Muscle of arm (tissue), 12 donors: Measurements from ENCODE around the gene CEACAM16. TPM values are rescaled to one million over a fixed set of nuclear protein-coding genes. Genes with fewer than 3 reads are reported as not detected.
"Not testable (repeated sequence)": the region's sequence is repeated elsewhere in the genome, so short reads cannot be mapped to it uniquely, and the experiment has no call there.

Source experiments
- DNase-seq: peaks from one replicate; pipeline ENCODE4 v3.0.0-alpha.2; 2013
- polyA plus RNA-seq, 12 donors: library from polyadenylated mRNA; unstranded; fragments of 120-200 nt; gene quantifications; one replicate each; pipeline ENCODE4 v1.2.1, GENCODE V29; 2013; ENCODE audit not compliant: insufficient read length in 12 of 12

Gene CEACAM16
- polyA plus RNA-seq, 12 donors, result 0.26 to 0.89 (median 0.53) TPM; not detected in 3

DNA sequence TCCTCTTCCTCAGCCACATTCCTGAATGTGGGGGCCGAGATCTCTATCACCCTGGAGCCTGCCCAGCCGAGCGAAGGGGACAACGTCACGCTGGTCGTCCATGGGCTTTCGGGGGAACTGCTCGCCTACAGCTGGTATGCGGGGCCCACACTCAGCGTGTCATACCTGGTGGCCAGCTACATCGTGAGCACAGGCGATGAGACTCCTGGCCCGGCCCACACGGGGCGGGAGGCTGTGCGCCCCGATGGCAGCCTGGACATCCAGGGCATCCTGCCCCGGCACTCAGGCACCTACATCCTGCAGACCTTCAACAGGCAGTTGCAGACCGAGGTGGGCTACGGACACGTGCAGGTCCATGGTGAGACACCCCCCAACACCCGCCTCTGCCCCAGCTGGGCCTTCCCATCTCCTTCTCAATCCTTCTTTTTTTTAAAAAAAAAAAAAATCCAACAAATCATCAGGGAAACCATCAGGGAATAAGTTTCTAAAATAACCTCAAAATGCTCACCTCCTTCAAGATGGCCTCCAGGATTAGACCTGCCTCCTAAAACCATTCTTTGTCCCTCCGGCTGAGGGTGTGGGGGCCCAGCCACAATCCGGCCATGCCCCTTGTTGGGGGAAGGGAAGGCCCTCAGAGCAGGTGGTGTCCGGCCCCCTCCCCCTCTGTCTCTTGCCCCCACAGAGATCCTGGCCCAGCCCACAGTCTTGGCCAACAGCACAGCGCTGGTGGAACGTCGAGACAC is 4.6 kb downstream of the CEACAM16 start:
- DNase-seq, result no peak

DNA sequence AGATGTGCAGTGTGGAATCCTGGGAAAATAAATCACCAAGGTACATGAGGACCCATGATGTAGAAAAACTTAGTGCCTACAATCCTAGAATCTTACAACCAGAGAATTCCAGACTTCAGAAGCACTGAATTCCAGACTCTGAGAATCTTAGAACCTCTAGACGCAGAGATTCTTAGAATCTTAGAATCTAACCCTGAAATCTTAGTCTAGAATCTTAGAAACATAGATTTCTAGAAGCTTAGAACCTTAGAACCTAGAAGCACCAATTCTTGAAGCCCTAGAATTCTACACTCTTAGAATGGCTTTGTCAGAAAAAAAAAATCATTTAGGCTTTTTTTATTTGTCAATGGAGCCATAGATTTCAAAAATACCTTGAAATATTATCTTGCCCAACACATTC is 6.0 kb downstream of the CEACAM16 start:
- no peak for DNase-seq

- no peak for DNase-seq
Measured at GRCh38 chr19:44705502-44706010, 6.6 kb downstream of the CEACAM16 start.

GRCh38 chr19:44706506-44707236 is 7.7 kb downstream of the CEACAM16 start:
- no peak for DNase-seq

- DNase-seq, result no peak
Measured at GRCh38 chr19:44707794-44708193, 8.8 kb downstream of the CEACAM16 start.

DNA sequence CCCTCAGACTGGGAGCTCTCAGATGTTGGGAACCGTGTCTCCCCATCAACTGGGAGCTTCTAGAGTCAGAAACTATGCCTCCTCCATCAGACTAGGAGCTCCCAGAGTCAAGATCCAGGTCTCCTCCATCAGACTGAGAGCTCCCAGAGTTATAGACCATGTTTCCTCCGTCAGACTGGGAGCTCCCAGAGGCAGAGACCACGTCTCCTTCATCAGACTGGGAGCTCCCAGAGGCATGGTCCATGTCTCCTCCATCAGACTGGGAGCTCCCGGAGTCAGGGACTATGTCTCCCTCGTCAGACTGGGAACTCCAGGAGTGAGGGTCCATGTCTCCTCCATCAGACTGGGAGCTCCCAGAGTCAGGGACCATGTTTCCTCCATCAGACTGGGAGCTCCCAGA is 10.0 kb downstream of the CEACAM16 start:
- no peak for DNase-seq

GRCh38 chr19:44709434-44710266 is 10.7 kb downstream of the CEACAM16 start:
- DNase-seq, result not testable (repeated sequence)

GRCh38 chr19:44710483-44710882 is 11.5 kb downstream of the CEACAM16 start:
- DNase-seq, result no peak

DNA sequence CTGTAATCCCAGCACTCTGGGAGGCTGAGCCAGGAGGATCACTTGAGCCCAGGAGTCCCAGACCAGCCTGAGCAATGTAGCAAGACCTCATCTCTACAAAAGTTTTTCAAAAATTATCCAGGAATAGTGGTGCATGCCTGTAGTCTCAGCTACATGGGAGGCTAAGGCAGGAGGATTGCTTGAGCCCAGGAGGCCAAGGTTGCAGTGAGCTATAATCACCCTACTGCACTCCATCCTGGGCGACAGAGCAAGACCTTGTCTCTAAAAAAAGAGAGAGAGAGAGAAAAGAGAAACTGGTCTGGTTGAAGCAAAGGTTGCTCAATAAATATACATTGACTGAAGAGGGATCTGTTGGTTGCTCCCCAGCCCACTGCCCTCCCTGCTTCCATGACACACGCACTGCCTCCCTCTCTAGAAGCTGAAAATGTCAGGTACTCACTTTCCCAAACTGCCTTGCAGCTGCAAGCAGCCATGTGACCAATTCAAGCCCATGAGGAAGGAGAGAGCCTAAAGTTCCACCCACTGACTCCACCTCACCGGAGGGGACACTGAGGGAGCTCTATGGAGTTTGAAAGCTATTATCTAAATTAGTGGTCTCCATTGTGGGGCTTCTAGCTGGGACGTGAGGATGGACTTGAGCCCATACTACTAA is 14.0 kb downstream of the CEACAM16 start:
- no peak for DNase-seq

- no peak for DNase-seq
Measured at GRCh38 chr19:44714597-44715169, 15.7 kb downstream of the CEACAM16 start.

DNA sequence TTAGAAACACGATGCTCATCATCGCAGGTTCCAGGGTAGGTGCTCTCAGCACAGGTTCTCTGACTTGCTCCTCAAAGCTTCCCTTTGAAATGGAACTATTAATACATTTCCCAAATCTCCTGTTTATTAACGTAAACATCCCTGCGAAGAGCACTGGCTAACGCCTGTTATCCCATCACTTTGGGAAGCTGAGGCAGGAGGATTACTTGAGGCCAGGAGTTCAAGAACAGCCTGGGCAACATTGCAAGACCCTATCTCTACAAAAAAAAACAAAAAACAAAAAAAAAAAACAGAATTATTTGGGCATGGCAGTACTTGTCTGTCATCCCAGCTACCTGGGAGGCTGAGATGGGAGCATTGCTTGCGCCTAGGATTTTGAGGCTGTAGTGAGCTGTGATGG is 18.7 kb downstream of the CEACAM16 start:
- no peak for DNase-seq

DNA sequence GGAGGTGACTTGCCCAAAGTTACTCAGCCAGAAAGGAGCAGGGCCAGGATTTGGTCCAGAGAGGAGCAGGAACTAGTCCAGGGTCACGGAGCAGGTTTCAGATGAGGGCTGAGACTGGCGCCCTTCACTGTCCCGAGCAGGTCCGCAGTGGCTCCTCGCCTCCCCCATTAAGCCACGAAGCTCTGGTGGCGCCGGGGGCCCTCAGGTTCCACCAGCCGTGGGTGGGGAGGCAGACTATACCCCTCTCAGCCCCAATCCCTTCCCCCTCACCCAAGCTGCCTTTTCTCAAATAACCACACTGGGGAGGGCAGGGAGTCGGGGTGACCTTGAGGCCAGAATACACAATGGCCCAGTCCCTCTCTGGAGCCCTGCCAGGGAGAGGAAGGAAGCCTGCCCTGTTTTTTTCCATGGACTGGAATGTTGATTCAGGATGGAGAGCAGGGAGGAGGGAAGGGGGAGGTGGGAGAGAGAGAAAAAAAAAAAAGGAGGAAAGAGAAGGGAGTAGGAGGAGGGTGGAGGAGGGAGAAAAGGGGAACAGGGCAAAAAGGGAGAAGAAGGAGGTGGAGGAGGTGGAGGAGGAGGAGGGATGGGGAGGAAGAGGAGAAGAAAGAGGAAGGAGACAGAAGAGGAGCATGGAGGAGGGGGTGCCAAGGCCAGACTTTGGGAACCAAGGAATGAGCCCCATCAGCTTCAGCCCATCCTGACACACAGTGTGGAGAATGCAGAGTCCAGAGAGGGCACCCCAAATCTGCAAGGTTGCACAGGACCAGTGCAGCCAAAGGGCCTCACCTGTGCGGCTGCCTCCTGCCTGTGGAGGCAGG is 19.7 kb downstream of the CEACAM16 start:
- peak; percentile 35 for DNase-seq

DNA sequence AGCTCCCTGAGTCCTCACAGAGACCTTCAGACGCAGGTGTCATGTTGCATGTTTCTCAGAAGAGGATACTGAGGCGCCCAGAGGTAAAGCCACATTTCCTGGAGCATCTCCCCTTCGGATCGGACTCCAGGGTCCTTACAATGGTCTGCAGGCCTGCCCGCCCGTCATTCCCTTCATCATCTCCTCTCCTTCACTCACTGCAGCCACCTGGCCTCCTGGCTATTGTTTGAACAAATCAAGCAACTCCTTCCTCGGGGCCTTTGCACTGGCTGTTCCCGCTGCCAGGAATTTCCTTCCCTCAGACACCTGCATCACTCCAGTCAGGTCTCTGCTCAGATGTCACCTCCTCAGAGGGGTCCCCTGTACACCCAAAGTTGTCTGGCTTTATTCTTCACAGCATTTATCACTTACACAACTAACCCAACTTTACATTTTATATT is 20.3 kb downstream of the CEACAM16 start:
- DNase-seq, result no peak

DNA sequence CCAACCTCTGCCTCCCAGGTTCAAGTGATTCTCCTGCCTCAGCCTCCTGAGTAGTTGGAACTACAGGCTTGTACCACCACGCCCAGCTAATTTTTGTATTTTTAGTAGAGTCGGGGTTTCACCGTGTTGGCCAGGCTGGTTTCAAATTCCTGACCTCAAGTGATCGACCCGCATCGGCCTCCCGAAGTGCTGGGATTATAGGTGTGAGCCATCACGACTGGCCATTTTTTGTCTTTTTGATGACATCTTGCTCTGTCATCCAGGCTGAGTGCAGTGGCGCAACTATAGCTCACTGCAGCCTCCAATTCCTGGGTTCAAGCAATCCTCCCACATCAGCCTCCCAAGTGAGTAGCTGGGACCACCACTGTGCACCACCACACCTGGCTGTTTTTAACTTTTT is 21.4 kb downstream of the CEACAM16 start:
- DNase-seq, result not testable (repeated sequence)

- no peak for DNase-seq
Measured at GRCh38 chr19:44720945-44721344, 22.0 kb downstream of the CEACAM16 start.

- DNase-seq, result not testable (repeated sequence)
Measured at GRCh38 chr19:44721369-44721768, 22.4 kb downstream of the CEACAM16 start.

DNA sequence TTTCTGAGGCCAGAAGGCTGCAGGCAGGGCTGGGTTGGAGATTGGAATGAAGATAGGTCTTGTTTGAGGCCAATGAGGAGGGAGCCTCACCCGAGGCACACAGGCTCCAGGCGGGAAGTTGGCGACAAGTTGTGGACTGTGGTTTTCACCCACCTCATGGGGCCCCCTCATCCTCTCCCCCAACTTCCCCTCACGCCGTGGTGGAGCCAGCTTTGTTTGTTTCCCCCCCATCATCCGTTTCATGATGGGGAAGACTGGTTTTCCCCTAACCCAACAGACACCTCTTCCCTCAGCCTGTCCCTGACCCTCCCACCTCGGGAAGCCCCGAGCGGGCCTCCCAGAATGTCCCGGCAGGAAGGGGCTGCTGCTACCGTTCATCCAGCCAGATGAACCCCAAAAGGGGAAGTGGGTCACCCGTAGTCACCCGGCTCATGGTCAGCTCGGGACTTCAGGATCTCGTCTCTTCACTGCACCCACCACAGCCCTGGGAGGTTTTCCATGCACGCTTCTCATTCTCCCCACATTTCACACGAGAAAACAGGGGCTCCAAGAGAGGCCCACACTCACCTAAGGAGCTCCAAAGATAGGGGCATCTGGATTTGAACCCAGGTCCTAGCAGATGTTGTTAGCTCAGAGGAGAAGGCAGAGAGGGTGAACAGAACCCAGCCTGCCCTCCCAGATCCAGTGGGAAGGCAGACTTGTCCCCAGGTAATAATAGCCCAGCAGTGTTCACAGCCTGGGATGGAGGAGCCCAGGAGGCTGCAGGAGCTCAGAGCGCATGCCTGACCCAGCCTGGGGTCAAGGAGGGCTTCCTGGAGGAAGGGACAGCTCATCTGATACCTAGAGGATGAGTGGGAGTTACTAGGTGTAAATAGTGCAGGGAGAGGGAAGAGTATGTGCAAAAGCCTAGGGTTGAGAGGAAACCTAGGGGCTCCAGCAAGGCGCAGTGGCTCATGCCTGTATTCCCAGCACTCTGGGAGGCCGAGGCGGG is 23.5 kb downstream of the CEACAM16 start:
- no peak for DNase-seq

GRCh38 chr19:44723299-44723951 is 24.5 kb downstream of the CEACAM16 start:
- no peak for DNase-seq

- DNase-seq, result peak; percentile 82
Measured at GRCh38 chr19:44723952-44724319, 25.0 kb downstream of the CEACAM16 start.
